Tibial artery (tissue), 4 donors: ENCODE measurements around the gene SND1.
A peak's percentile ranks its signal among the peaks of the same experiment; 100 is the strongest.

Source experiments
- DNase-seq, 2 donors: peaks; one replicate each; pipeline ENCODE4 v3.0.0-alpha.2; 2019
- H3K27ac ChIP-seq, 2 donors: fragments of 200-600 bp; sonication (generic) in 1 of 2; 1 replicate in 1 of 2; 2 replicates in 1 of 2; pipeline ENCODE4 v1.5.1; 2018 to 2019; ENCODE audit warnings: mild to moderate bottlenecking in 1 of 2
- H3K27me3 ChIP-seq, 2 donors: fragments of 200-600 bp; sonication (generic) in 1 of 2; one replicate each; pipeline versions ENCODE4 v1.5.1 to v1.6.0; 2016 to 2019
- H3K36me3 ChIP-seq, 3 donors: fragments of 200-600 bp; sonication (generic) in 2 of 3; one replicate each; pipeline ENCODE4 v1.5.1; 2016 to 2019; ENCODE audit warnings: mild to moderate bottlenecking in 2 of 3
- H3K4me1 ChIP-seq, 4 donors: fragments of 200-600 bp; sonication (generic) in 2 of 4; 1 replicate in 3 of 4; 2 replicates in 1 of 4; pipeline ENCODE4 v1.5.1; 2016 to 2019
- H3K4me3 ChIP-seq, 2 donors: fragments of 200-600 bp; sonication (generic) in 1 of 2; 1 replicate in 1 of 2; 2 replicates in 1 of 2; pipeline ENCODE4 v1.5.1; 2018 to 2019; ENCODE audit warnings: mild to moderate bottlenecking in 2 of 2
- H3K9me3 ChIP-seq, 3 donors: fragments of 200-600 bp; sonication (generic) in 1 of 3; one replicate each; pipeline ENCODE4 v1.5.1; 2016 to 2019
- intact Hi-C: fragments of 100-400 bp; cut with DNase I; formaldehyde crosslinking; loops from one replicate; pipeline ENCODE4 v1.15.0; 2023; ENCODE audit warnings: low total_unique reads
- TF ChIP-seq, protein P1 (sequence below), 2 experiments: fragments of 200-600 bp in 1 of 2; fragments of 450-650 bp in 1 of 2; IDR thresholded peaks; one replicate each; pipeline ENCODE4 v1.5.1; 2017 to 2019; ENCODE audit warnings: antibody characterized with exemption in 2 of 2, mild to moderate bottlenecking in 1 of 2, moderate library complexity in 1 of 2

The SND1 gene

DNA sequence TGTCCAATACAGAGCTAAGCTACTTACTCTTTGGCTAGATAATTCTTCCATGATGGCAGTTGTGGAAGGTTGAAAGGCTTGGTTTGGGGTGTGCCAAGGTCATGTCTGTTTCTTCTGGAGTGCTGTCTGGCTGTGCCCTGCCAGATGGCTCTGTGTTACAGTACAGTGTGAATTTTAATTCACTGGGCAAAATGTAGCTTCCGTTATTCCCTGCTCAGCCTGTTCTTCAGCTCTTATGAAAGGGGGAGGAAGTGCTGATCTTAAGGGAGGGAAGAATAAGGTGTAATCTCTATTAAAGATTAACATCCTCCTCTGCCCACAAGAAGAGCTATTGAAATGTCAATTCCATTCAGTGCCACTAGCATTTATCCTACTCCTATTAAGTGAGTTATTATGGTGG is 52.2 kb downstream of the SND1 start:
- Histone ChIP-seq H3K9me3 (no peaks in the 10 kb centered on the region), H3K27me3 (no peaks in the 10 kb centered on the region), H3K4me1 (no peaks in the 10 kb centered on the region), H3K4me3 (no peak overlapping the region), H3K27ac (no peak overlapping the region), H3K36me3 (peaks cover 31 to 79% (median 43%) of the 10 kb centered on the region in 3 donors)
- intact Hi-C loops = no loop called here
- no peak for DNase-seq
- TF ChIP-seq, protein P1, sequence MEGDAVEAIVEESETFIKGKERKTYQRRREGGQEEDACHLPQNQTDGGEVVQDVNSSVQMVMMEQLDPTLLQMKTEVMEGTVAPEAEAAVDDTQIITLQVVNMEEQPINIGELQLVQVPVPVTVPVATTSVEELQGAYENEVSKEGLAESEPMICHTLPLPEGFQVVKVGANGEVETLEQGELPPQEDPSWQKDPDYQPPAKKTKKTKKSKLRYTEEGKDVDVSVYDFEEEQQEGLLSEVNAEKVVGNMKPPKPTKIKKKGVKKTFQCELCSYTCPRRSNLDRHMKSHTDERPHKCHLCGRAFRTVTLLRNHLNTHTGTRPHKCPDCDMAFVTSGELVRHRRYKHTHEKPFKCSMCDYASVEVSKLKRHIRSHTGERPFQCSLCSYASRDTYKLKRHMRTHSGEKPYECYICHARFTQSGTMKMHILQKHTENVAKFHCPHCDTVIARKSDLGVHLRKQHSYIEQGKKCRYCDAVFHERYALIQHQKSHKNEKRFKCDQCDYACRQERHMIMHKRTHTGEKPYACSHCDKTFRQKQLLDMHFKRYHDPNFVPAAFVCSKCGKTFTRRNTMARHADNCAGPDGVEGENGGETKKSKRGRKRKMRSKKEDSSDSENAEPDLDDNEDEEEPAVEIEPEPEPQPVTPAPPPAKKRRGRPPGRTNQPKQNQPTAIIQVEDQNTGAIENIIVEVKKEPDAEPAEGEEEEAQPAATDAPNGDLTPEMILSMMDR (IDR thresholded peaks at IDR 0.05) = no peak

DNA sequence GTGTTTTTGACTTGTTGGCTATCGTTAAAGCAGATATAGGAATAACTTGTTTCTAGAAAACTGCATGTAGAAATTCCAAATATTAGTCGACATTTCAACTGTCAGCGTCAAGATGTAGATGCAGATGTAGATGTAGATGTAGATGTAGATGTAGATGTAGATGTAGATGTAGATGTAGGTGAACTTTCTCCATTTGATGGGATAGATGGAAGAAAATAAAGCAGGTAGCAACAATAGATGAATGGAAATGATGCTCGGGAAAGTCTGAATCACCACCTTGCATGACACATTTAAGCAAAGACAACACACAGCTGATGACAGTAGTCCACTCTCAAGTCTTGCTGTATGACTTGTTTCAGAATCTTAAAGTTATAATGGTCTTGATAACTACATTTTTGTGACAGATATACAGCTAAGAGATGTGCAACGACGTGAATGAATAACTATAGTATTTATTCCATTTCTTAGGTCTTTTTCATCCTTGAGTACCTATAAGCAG is 53.5 kb downstream of the SND1 start:
- Histone ChIP-seq H3K27ac (no peak overlapping the region), H3K36me3 (peaks cover 33 to 82% (median 45%) of the 10 kb centered on the region in 3 donors), H3K27me3 (no peaks in the 10 kb centered on the region), H3K4me1 (no peaks in the 10 kb centered on the region), H3K9me3 (no peaks in the 10 kb centered on the region), H3K4me3 (no peak overlapping the region)
- intact Hi-C loops = loop anchor here (5.0 kb wide), 1 partner anchor 507 kb away; no protein-coding TSS in a partner anchor
- TF ChIP-seq, protein P1 (IDR thresholded peaks at IDR 0.05) = no peak
- no peak for DNase-seq

DNA sequence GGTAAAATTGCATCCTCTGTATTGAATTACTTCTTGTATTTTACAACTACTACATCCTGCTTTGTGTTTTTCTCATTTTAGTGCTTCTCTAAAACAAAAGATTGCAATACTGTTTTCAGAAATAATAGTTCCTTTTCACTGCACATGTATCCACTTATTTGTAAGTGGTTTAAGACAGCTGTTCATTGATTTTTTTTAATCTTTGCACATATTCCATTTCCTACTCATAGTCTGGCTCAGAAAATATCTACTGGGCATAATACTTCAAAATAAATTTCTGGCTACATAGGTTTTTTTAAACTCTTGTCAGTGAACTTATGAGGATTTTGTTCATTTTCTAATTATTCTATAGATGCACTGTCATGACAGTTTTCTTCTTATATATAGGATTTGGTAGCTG is 54.8 kb downstream of the SND1 start:
- Histone ChIP-seq H3K27me3 (no peaks in the 10 kb centered on the region), H3K27ac (no peak overlapping the region), H3K4me1 (no peaks in the 10 kb centered on the region), H3K9me3 (peaks cover 0 to 4% (median 0%) of the 10 kb centered on the region in 3 donors), H3K4me3 (no peak overlapping the region), H3K36me3 (peaks cover 35 to 78% (median 44%) of the 10 kb centered on the region in 3 donors)
- TF ChIP-seq, protein P1 (IDR thresholded peaks at IDR 0.05) = no peak
- no peak for DNase-seq
- intact Hi-C loops = loop anchor here (5.0 kb wide), 1 partner anchor 506 kb away; no protein-coding TSS in a partner anchor

DNA sequence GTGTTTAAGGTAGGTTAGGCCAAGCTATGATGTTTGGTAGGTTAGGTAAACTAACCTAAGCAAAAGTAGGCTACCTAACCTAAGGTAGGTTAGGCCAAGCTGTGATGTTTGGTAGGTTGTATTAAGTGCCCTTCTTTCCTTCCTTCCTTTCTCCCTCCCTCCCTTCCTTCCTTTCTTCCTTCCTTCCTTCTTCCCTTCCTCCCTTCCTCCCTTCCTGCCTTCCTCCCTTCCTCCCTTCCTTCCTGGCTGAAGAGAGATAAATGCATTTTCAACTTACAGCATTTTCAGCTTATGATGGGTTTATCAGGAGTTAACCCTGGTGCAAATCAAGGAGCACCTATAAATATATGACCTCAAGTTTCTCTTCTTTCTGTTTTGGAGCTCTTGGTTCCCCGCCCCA is 56.2 kb downstream of the SND1 start:
- Histone ChIP-seq H3K27me3 (no peaks in the 10 kb centered on the region), H3K9me3 (peaks cover 0 to 4% (median 0%) of the 10 kb centered on the region in 3 donors), H3K4me1 (no peaks in the 10 kb centered on the region), H3K4me3 (no peak overlapping the region), H3K27ac (no peak overlapping the region), H3K36me3 (peaks cover 35 to 66% (median 40%) of the 10 kb centered on the region in 3 donors)
- TF ChIP-seq, protein P1 (IDR thresholded peaks at IDR 0.05) = no peak
- DNase-seq = no peak
- intact Hi-C loops = loop anchor here (5.0 kb wide), 1 partner anchor 504 kb away; no protein-coding TSS in a partner anchor

DNA sequence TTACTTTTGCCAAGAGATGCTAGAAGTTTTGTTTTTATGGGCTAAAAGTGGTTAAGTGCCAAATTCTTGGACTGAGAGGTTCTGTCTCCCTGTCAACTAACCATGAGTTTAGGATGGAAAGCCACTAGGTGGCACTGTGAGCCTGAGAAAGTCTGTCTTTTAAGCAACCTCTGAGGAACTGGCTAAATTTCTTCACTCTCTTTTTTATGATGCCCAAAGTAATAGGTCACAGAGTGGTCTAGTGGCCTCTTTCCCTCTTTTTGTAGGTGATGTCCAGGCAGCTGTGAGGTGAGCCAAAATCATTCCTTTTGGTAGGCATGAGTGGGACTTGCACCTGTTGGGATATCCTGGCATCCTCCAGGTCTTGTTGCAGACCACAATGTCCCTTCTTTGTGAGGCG is 56.8 kb downstream of the SND1 start:
- TF ChIP-seq, protein P1 (IDR thresholded peaks at IDR 0.05) = peak; percentile 68 to 76
- no peak overlapping the region for H3K27ac ChIP-seq
- no peaks in the 10 kb centered on the region for H3K4me1 ChIP-seq
- intact Hi-C loops = loop anchor here (5.0 kb wide), 1 partner anchor 504 kb away; no protein-coding TSS in a partner anchor
- no peaks in the 10 kb centered on the region for H3K27me3 ChIP-seq
- peaks cover 0 to 4% (median 0%) of the 10 kb centered on the region in 3 donors for H3K9me3 ChIP-seq
- peak; percentile 77 to 85 for DNase-seq
- H3K36me3 ChIP-seq = peaks cover 32 to 67% (median 34%) of the 10 kb centered on the region in 3 donors
- no peak overlapping the region for H3K4me3 ChIP-seq
